Measurements from ENCODE around the gene TSPAN4.

The TSPAN4 gene

DNA sequence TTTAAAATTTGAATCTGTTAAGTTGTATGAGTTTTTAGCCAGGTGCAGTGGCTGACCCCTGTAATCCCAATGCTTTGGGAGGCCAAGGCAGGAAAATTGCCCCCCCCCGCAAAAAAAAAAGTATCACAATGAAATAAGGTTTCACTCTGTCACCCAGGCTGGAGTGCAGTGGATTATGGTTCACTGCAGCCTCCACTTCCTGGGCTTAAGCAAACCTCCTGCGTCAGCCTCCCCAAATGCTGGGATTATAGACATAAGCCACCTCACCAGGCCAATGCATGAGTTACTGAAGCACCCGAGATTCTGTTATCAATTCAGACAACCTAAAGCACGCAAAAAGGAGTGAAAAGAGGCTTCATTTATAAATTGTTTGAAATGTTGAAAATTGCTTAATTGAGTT is 70.4 kb downstream of the TSPAN4 start:
- DNase-seq: no peak

DNA sequence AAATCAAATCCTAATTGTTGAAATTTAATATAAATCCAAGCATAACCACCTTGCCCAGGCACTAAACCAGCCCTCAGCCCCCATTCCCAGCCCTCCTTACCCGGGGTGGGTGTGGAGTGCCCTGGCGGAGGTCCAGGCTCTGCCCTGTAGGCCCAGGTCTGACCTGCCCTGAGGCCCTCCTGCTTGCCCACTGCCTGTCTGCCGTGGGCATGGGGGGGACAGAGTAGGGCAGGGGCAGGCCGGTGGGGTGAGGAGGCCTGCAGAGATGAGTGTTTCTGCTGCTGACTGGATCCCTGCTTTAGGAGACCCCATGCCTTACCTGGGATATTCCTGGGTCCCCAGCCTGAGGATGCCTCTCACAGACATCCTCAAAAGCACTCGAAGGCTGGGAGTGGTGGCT is 71.6 kb downstream of the TSPAN4 start:
- no peak for DNase-seq

DNA sequence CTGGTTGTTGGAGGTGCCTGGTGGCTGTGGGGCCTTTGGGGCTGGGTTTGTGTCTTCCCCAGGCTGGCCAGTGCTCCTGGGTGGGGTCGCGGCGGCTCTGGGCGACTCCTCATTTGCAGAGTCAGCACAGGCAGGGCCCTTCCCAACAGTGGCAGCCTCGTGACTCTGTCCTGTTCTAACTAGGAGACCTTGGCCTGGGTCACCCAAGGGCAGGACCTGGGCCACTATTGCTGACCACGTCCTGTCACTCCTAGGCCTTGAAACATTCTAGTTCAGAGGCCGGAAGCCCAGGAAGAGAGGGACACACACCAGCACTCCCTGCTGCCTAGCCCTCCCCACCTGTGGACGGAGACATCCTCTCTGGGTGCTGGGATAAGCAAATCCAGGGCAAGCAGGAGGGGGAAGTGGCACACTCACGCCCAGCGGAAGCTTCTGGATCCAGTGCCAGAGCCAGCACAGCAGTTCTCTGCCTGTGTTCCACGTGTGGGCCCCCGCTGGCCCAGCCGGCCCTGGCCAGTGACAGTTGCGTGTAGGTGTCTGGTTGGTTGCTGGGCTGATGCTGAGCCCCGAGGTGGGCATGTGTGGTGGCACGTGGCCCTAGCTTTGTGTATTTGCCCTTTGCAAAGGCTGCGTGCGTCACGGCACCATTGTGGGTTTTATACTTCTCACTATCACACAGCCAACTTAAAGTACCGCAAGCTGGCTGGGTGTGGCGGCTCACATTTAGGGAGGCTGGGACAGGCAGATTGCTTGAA is 72.3 kb downstream of the TSPAN4 start:
- DNase-seq: no peak
